GM21423 (cell line): Measurements from ENCODE around the gene KCNT2.
"Not testable (repeated sequence)": the region's sequence is repeated elsewhere in the genome, so short reads cannot be mapped to it uniquely, and the experiment has no call there.

Experiments used
- ATAC-seq: cut with Tn5 transposase; IDR thresholded peaks from one replicate; pipeline ENCODE4 v1.9.1; 2021; ENCODE audit warnings: mild to moderate bottlenecking, moderate library complexity; ENCODE audit not compliant: unreplicated experiment

Gene KCNT2

GRCh38 chr1:196323869-196324268 is 284.4 kb downstream of the KCNT2 start:
- no peak for ATAC-seq

DNA sequence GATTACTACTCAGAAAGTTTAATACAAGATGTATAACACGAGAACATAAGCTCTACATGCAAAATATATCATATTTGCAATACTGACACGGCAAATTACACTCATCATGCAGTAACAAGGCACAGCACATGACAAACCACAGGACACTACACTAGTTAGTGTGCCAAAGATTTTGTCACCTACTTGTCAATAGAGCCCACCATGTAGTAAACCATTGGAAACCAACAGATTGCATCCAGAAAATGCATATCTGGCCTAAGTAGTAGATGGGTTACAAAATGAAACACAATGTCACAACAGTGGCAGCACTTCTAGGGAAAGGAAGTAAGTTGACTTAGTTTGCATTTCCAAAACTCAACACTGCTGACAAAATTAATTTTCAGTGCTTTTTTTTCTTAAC is 288.9 kb downstream of the KCNT2 start:
- ATAC-seq = no peak

GRCh38 chr1:196317535-196318522 is 290.4 kb downstream of the KCNT2 start:
- ATAC-seq = no peak

DNA sequence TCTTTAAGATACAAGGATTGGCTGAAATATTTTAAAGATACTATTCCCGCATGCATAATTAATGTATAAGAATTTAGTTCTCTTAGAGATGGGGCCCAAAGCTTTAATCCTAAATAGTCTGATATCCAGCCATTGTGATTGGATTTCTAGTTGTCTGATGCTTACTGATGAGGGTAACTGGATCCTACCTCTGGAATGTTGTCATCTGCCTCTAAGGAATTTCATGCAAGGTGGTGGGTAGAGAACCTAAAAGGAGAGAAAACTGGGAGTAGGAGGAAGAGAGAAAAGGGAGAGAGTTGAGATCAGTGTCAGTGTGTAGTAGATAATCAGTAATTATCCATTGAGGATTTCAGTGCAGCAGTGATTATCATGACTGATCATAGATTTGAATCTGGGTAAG is 295.5 kb downstream of the KCNT2 start:
- no peak for ATAC-seq

- ATAC-seq = no peak
Observed at GRCh38 chr1:196309386-196309785, 298.9 kb downstream of the KCNT2 start.

DNA sequence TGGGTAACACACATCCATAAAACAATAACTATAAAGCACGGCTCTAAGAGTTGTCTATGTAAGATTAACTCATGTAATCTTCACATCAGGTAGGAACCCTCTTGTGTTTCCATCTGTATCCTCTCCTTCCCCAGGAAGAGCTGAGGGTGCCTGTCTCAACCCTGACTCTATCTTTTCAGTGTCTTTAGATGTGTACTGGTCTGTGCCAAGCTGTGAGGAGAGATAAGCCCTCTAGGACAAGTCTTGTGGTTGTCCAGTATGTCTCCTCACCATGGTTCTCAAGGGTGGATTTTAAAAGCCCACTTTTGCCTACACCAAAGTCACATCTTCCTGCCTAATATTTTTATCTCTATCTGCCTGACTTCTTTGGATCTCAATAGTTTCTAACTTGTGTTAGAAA is 300.1 kb downstream of the KCNT2 start:
- no peak for ATAC-seq

GRCh38 chr1:196306421-196306820 is 301.8 kb downstream of the KCNT2 start:
- ATAC-seq = no peak

DNA sequence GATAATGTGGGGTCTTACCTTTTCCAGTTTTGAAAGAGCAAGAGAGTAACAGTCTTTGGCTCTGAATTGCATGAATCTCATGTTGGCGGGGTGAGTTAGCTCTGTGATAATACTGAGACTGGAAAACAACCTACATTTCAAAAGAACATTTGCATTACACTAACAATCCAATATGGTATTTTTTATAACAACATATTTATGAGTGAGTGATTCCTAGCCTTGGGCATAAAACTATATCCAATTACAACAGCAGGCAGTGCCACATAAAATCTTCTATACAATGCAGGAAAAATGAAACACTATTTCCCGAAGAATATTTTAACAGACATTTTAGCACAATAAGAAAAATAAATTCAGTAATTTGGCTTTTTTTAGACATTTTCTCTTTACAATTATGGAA is 303.0 kb downstream of the KCNT2 start:
- no peak for ATAC-seq

DNA sequence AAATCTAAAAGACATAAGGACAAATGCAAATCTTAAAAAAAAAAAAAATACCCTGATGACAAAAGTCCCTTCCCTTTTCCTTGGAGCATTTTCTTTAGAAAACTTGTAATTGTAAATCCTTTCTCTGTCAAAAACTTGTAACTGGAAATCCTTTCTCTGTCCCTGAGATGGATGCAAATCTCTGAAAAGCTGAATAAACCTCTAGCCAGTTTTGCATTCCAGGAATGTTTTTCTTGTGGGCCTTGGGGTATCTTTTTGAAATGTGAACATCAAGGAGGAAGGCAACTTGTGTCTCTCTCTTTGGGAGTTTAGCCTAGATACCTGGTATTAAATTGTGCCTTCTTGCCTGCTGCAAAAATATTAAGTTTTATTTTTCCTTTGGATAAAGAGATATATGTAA is 305.3 kb downstream of the KCNT2 start:
- no peak for ATAC-seq

- no peak for ATAC-seq
Observed at GRCh38 chr1:196302420-196302819, 305.8 kb downstream of the KCNT2 start.

DNA sequence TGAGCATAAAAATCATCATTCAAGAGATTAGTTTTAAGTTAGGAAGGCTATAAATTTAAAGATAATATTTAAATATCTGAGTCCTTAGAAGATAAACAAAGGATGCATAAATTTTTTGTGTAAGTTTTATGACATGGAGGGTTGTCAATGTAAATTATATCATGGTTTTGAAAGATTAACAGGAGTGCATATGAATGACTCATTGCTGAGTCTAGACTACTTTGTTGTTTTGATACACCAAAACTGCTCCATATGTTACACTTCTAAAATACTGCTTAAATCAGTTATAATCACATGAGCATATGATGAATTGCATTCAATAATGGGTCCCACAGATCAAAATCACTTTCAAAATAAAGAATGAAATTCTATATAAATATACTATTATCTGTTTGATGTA is 312.5 kb downstream of the KCNT2 start:
- no peak for ATAC-seq

- ATAC-seq = no peak
Observed at GRCh38 chr1:196278816-196279215, 329.4 kb downstream of the KCNT2 start.

GRCh38 chr1:196277860-196278259 is 330.4 kb downstream of the KCNT2 start:
- no peak for ATAC-seq

GRCh38 chr1:196271212-196271947 is 336.9 kb downstream of the KCNT2 start:
- ATAC-seq = no peak

DNA sequence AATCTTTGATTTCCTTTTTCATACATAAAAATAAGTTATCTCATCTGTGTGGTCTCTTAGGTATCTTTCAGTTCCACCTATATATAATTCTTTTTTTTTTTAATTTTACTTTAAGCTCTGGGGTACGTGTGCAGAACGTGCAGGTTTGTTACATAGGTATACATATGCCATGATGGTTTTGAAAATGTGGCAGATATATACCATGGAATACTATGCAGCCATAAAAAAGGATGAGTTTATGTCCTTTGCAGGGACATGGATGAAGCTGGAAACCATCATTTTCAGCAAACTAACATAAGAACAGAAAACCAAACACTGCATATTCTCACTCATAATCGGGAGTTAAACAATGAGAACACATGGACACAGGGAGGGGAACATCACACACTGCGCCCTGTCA is 345.2 kb downstream of the KCNT2 start:
- not testable (repeated sequence) for ATAC-seq

DNA sequence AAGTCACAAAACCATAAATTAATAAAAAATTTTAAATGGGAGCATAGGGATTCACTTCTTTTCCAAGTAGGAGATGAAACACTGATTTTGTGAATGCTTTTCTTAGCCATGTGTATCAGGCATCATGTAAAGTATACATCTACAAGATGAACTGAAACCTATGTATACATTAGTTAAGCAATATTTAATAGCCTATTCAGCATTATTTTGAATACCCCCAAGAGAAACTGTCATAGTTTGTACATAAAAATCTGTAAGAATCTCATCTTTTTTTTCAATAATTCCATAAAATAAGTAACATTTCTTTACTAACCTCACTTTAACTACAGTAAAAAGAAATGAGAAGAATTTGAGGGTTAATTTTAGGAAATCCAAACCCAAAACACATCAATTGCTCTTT is 348.0 kb downstream of the KCNT2 start:
- no peak for ATAC-seq

GRCh38 chr1:196259316-196259715 is 348.9 kb downstream of the KCNT2 start:
- no peak for ATAC-seq

GRCh38 chr1:196255762-196256161 is 352.5 kb downstream of the KCNT2 start:
- ATAC-seq = no peak

DNA sequence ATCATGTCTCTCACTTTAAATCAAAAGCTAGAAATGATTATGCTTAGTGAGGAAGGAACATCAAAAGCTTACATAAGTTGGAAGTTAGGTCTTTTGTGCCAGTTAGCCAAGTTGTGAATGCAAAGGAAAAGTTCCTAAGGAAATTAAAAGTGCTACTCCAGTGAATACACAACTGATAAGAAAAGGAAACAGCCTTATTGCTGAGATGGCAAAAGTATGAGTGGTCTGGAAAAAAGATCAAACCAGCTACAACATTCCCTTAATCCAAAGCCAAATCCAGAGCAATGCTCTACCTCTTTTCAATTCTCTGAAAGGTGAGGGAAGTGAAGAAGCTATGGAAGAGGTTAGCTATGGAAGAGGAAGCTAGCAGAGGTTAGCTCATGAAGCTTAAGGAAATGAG is 378.7 kb downstream of the KCNT2 start:
- ATAC-seq = no peak

DNA sequence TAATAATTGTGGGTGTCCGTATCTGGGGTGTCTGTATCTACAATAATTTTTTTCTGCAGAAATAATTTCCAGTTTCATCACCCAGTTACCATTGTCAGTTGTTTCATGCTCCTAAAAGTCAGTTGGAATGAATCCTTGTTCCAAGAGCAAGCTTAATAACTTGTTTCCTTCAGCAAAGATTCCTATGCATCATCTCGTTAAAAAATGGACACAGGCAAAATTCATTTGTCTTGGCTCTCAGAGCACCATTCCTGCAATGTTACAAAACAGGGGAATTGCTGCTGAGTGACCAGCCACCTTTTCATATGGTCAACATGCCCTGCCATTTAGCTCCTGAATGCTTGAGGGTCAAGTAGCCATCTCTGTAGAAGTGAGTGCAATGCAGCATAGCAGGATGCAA is 393.4 kb downstream of the KCNT2 start:
- ATAC-seq = no peak

- ATAC-seq = no peak
Observed at GRCh38 chr1:196209983-196210382, 398.3 kb downstream of the KCNT2 start.

DNA sequence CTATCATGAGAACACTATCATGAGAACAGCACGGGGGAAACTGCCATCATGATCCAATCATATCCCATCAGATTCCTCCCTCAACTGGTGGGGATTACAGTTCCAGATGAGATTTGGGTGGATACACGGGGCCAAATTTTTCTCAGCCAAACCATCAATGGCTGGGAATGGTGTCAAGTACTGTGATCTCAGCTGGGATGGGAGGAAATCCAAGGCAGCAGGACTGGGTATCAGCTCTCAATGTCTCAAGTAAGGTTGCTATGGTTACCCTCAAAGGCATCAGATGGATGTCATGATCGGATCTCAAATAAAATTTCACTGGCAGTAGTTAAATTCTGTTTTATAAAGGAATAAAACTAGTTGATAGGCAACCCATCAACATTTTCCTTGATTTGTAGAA is 399.0 kb downstream of the KCNT2 start:
- no peak for ATAC-seq
